Glutamatergic neuron (in vitro differentiated cells): Measurements from ENCODE around the gene TTC28. TPM values are rescaled to one million over a fixed set of nuclear protein-coding genes. Genes with fewer than 3 reads are reported as not detected.
A peak's percentile ranks its signal among the peaks of the same experiment; 100 is the strongest.
"Not testable (repeated sequence)": the region's sequence is repeated elsewhere in the genome, so short reads cannot be mapped to it uniquely, and the experiment has no call there.

Experiments used
- DNase-seq: peaks from one replicate; pipeline ENCODE4 v3.0.0; 2022
- H3K27ac Mint-ChIP-seq: one replicate; pipeline ENCODE4 v1.8.0; 2020; ENCODE audit warnings: mild to moderate bottlenecking, mixed read lengths, inconsistent platforms; ENCODE audit not compliant: unreplicated experiment
- H3K27me3 Mint-ChIP-seq: one replicate; pipeline ENCODE4 v1.8.0; 2020; ENCODE audit warnings: mild to moderate bottlenecking, moderate library complexity, mixed read lengths, inconsistent platforms; ENCODE audit not compliant: unreplicated experiment
- H3K36me3 Mint-ChIP-seq: one replicate; pipeline ENCODE4 v1.8.0; 2020; ENCODE audit warnings: mild to moderate bottlenecking, mixed read lengths, inconsistent platforms; ENCODE audit not compliant: unreplicated experiment
- H3K4me1 Mint-ChIP-seq: one replicate; pipeline ENCODE4 v1.8.0; 2020; ENCODE audit warnings: mild to moderate bottlenecking, low read depth, mixed read lengths, inconsistent platforms; ENCODE audit not compliant: unreplicated experiment
- H3K4me3 Mint-ChIP-seq: one replicate; pipeline ENCODE4 v1.8.0; 2020; ENCODE audit warnings: mild to moderate bottlenecking, mixed read lengths, inconsistent platforms; ENCODE audit not compliant: unreplicated experiment
- H3K9me3 Mint-ChIP-seq: one replicate; pipeline ENCODE4 v1.8.0; 2020; ENCODE audit warnings: mild to moderate bottlenecking, moderate library complexity, mixed read lengths, inconsistent platforms; ENCODE audit not compliant: unreplicated experiment
- CTCF ChIP-seq: fragments of 200-600 bp; sonication (generic); IDR thresholded peaks from one replicate; pipeline ENCODE4 v1.5.0; 2021; ENCODE audit not compliant: partially characterized antibody, unreplicated experiment
- total RNA-seq: library from RNA; stranded (reverse); fragmentation: NEBNext Ultra II Directional; extraction: Animal tissue kit (Norgen Biotek cat#: 25700); gene quantifications from one replicate; pipeline ENCODE4 v1.2.1, GENCODE V29; 2021; ENCODE audit not compliant: unreplicated experiment

Gene TTC28
- total RNA-seq, 1 donor from 2014 or later = 55.6 TPM

DNA sequence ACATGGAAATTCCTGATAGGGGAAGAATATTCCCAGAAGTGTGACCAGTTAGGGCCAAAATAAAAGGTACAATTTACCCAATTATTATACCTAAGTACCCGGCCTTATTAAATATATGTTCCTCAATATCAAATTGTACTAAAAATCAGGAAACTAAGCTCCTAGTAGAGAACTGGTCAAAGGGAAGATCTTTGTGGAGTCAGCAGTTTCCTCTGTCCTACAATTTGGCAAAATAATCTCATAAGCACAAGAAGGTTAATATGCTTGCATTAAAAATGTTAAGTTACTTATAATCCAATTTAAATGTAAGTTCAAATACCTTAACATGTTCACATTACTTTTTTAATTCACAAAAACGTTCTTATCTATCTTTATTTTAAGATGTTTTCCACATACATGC lies 10.3 kb downstream of the TTC28 start:
- no peak for DNase-seq
- no peak for TF ChIP-seq CTCF
- Mint-ChIP-seq H3K36me3 (peaks cover 5% of the 10 kb centered on the region), H3K27me3 (no peaks in the 10 kb centered on the region), H3K27ac (no peak overlapping the region), H3K9me3 (no peaks in the 10 kb centered on the region), H3K4me3 (no peak overlapping the region), H3K4me1 (no peaks in the 10 kb centered on the region)

GRCh38 chr22:28663569-28663942 lies 16.1 kb downstream of the TTC28 start:
- not testable (repeated sequence) for H3K27ac Mint-ChIP-seq, H3K9me3 Mint-ChIP-seq, H3K36me3 Mint-ChIP-seq

DNA sequence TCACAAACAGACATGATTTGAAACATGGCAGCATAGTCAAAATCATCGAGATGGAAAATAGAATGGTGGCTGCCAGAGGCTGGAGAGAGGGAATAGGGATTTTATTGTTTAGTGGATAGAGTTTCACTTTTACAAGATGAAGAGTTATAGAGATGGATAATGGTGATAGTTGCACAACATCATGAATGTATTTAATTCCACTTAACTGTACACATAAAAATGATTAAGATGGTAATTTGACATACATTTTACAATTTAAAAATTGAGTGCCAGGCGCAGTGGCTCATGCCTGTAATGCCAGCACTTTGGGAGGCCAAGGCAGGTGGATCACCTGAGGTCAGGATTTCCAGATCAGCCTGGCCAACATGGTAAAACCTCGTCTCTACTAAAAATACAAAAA lies 21.2 kb downstream of the TTC28 start:
- Mint-ChIP-seq H3K36me3 (peaks cover 2% of the 10 kb centered on the region), H3K27ac (no peak overlapping the region), H3K9me3 (no peaks in the 10 kb centered on the region), H3K4me3 (no peak overlapping the region), H3K27me3 (no peaks in the 10 kb centered on the region), H3K4me1 (peaks cover 10% of the 10 kb centered on the region)
- DNase-seq = no peak
- no peak for TF ChIP-seq CTCF

More at GRCh38 chr22:28663569-28663942, 16.1 kb downstream of the TTC28 start:
- not testable (repeated sequence) for DNase-seq, H3K4me1 Mint-ChIP-seq, H3K27me3 Mint-ChIP-seq, H3K4me3 Mint-ChIP-seq

DNA sequence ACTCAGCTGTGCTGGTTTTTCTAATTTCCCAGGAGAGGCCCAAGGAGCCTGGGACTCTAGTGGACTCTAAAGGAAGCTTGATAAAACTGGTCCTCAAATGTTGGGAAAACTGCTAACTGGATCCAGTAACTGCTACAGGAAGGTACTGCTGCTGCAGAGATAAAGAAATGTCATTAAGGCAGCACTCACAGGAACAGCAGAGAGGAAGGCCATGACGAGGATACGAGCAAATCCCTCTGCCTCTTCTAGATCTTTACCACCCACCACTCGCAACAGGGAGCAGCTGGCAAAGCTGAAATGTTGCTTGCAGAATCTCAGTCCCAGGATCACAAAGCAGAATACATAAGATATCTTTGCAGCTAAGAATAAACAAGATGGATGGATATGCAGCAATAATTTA lies 23.5 kb downstream of the TTC28 start:
- DNase-seq = no peak
- Mint-ChIP-seq H3K27ac (peak overlapping the region; percentile 34), H3K27me3 (no peaks in the 10 kb centered on the region), H3K4me3 (no peak overlapping the region), H3K9me3 (no peaks in the 10 kb centered on the region), H3K4me1 (peaks cover 10% of the 10 kb centered on the region), H3K36me3 (peaks cover 3% of the 10 kb centered on the region)
- no peak for TF ChIP-seq CTCF

GRCh38 chr22:28650463-28650862 lies 29.2 kb downstream of the TTC28 start:
- TF ChIP-seq CTCF = no peak
- no peak overlapping the region for H3K27ac Mint-ChIP-seq
- DNase-seq = no peak
- H3K9me3 Mint-ChIP-seq = no peaks in the 10 kb centered on the region
- peaks cover 12% of the 10 kb centered on the region for H3K36me3 Mint-ChIP-seq
- H3K4me3 Mint-ChIP-seq = no peak overlapping the region
- H3K27me3 Mint-ChIP-seq = peaks cover 2% of the 10 kb centered on the region
- peaks cover 2% of the 10 kb centered on the region for H3K4me1 Mint-ChIP-seq

DNA sequence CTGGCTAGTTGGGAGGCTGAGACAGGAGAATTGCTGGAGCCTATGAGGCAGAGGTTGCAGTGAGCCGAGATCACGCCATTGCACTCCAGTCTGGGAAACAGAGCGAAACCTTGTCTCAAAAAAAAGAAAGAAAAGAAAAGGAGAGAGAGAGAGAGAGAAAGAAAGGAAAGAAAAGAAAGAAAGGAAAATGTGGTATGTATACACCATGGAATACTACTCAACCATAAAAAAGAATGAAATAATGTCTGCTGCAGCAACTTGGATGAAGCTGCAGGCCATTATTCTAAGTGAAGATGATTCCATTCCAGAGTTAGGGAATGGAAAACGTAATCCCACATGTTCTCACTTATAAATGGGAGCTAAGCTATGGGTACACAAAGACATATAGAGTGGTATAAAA lies 30.8 kb downstream of the TTC28 start:
- Mint-ChIP-seq H3K27me3 (peaks cover 2% of the 10 kb centered on the region), H3K9me3 (no peaks in the 10 kb centered on the region), H3K4me3 (no peak overlapping the region), H3K36me3 (peaks cover 12% of the 10 kb centered on the region), H3K4me1 (peaks cover 2% of the 10 kb centered on the region), H3K27ac (no peak overlapping the region)
- DNase-seq = no peak
- no peak for TF ChIP-seq CTCF
